ENCODE measurements around the gene TAAR2.

The TAAR2 gene

GRCh38 chr6:132587424-132587823 is 36.7 kb downstream of the TAAR2 start:
- Histone ChIP-seq H3K36me3 (ENCODE audit: low read depth) (no peaks in the 10 kb centered on the region), H3K27ac (ENCODE audit: poor library complexity, severe bottlenecking) (no peak overlapping the region), H3K27me3 (ENCODE audit: insufficient read depth, poor library complexity, severe bottlenecking) (no peaks in the 10 kb centered on the region), H3K4me3 (ENCODE audit: severe bottlenecking) (no peak overlapping the region), H3K9me3 (ENCODE audit: severe bottlenecking) (no peaks in the 10 kb centered on the region), H3K4me1 (ENCODE audit: insufficient read depth, poor library complexity, severe bottlenecking) (no peaks in the 10 kb centered on the region)
- TF ChIP-seq CTCF (IDR thresholded peaks at IDR 0.05; ENCODE audit: poor library complexity, severe bottlenecking): no peak
- no peak for DNase-seq (ENCODE audit: low spot score)
- ATAC-seq (ENCODE audit: low read depth): no peak

GRCh38 chr6:132584698-132585097 is 39.4 kb downstream of the TAAR2 start:
- ATAC-seq (ENCODE audit: low read depth) (no peak), DNase-seq (ENCODE audit: low spot score) (no peak)
- no peaks in the 10 kb centered on the region for H3K27me3 ChIP-seq (ENCODE audit: insufficient read depth, poor library complexity, severe bottlenecking)
- TF ChIP-seq CTCF (IDR thresholded peaks at IDR 0.05; ENCODE audit: poor library complexity, severe bottlenecking): no peak
- H3K9me3 ChIP-seq (ENCODE audit: severe bottlenecking): no peaks in the 10 kb centered on the region
- H3K36me3 ChIP-seq (ENCODE audit: low read depth): no peaks in the 10 kb centered on the region
- H3K27ac ChIP-seq (ENCODE audit: poor library complexity, severe bottlenecking): no peak overlapping the region
- no peak overlapping the region for H3K4me3 ChIP-seq (ENCODE audit: severe bottlenecking)
- no peaks in the 10 kb centered on the region for H3K4me1 ChIP-seq (ENCODE audit: insufficient read depth, poor library complexity, severe bottlenecking)

- no peak for TF ChIP-seq CTCF (IDR thresholded peaks at IDR 0.05; ENCODE audit: poor library complexity, severe bottlenecking)
- DNase-seq (ENCODE audit: low spot score): no peak
- H3K9me3 ChIP-seq (ENCODE audit: severe bottlenecking): no peaks in the 10 kb centered on the region
- H3K4me1 ChIP-seq (ENCODE audit: insufficient read depth, poor library complexity, severe bottlenecking): no peaks in the 10 kb centered on the region
- no peak overlapping the region for H3K27ac ChIP-seq (ENCODE audit: poor library complexity, severe bottlenecking)
- peaks cover 12% of the 10 kb centered on the region for H3K27me3 ChIP-seq (ENCODE audit: insufficient read depth, poor library complexity, severe bottlenecking)
- H3K36me3 ChIP-seq (ENCODE audit: low read depth): no peaks in the 10 kb centered on the region
- no peak for ATAC-seq (ENCODE audit: low read depth)
- no peak overlapping the region for H3K4me3 ChIP-seq (ENCODE audit: severe bottlenecking)
Measured at GRCh38 chr6:132571774-132572173, 52.3 kb downstream of the TAAR2 start.

GRCh38 chr6:132570221-132570777 is 53.8 kb downstream of the TAAR2 start, which contains the start of gene TAAR6:
Gene TAAR6, plus strand, starts transcription at chr6:132570322. Its CDS starts 0 bp downstream, at chr6:132570322.
- no peak within 1 kb of the TSS for H3K27ac ChIP-seq (ENCODE audit: poor library complexity, severe bottlenecking)
- no peaks in the 10 kb centered on the region for H3K4me1 ChIP-seq (ENCODE audit: insufficient read depth, poor library complexity, severe bottlenecking)
- no peaks in the 10 kb centered on the region for H3K9me3 ChIP-seq (ENCODE audit: severe bottlenecking)
- no peak for TF ChIP-seq CTCF (IDR thresholded peaks at IDR 0.05; ENCODE audit: poor library complexity, severe bottlenecking)
- H3K4me3 ChIP-seq (ENCODE audit: severe bottlenecking): no peak within 1 kb of the TSS
- H3K27me3 ChIP-seq (ENCODE audit: insufficient read depth, poor library complexity, severe bottlenecking): peaks cover 12% of the 10 kb centered on the region
- ATAC-seq (ENCODE audit: low read depth): no peak
- DNase-seq (ENCODE audit: low spot score): no peak
- H3K36me3 ChIP-seq (ENCODE audit: low read depth): no peaks in the 10 kb centered on the region

- no peak for DNase-seq (ENCODE audit: low spot score)
- Histone ChIP-seq H3K9me3 (ENCODE audit: severe bottlenecking) (no peaks in the 10 kb centered on the region), H3K4me3 (ENCODE audit: severe bottlenecking) (no peak overlapping the region), H3K27ac (ENCODE audit: poor library complexity, severe bottlenecking) (no peak overlapping the region), H3K27me3 (ENCODE audit: insufficient read depth, poor library complexity, severe bottlenecking) (peaks cover 13% of the 10 kb centered on the region), H3K36me3 (ENCODE audit: low read depth) (no peaks in the 10 kb centered on the region), H3K4me1 (ENCODE audit: insufficient read depth, poor library complexity, severe bottlenecking) (no peaks in the 10 kb centered on the region)
- ATAC-seq (ENCODE audit: low read depth): no peak
- no peak for TF ChIP-seq CTCF (IDR thresholded peaks at IDR 0.05; ENCODE audit: poor library complexity, severe bottlenecking)
Measured at GRCh38 chr6:132569170-132569569, 54.9 kb downstream of the TAAR2 start.
